RWPE1 (cell line): ENCODE measurements around the gene HOXD9.

Source experiments
- CTCF ChIA-PET: fragments of 350-600 bp; sonication (Branson Sonifier 250); formaldehyde crosslinking; extraction: SDS; loops from one replicate; lab custom pipeline; 2021; lab: Yijun Ruan, JAX
- POLR2A ChIA-PET: fragments of 400-600 bp; formaldehyde crosslinking; extraction: SDS; loops from one replicate; lab custom pipeline; 2020; ENCODE audit warnings: antibody characterized with exemption; ENCODE audit not compliant: low non-redundant PET; lab: Yijun Ruan, JAX
- DNase-seq: peaks from one replicate; pipeline ENCODE4 v3.0.0; 2012; ENCODE audit warnings: low spot score
- H3K27ac ChIP-seq: fragments of 450-650 bp; 2 replicates; pipeline ENCODE4 v1.5.1; 2017
- CTCF ChIP-seq: fragments of 450-650 bp; conservative IDR thresholded peaks from 2 replicates; pipeline ENCODE4 v1.5.1; 2017; ENCODE audit warnings: low read depth, mild to moderate bottlenecking

Gene HOXD9

GRCh38 chr2:176146645-176147044 is 24.1 kb downstream of the HOXD9 start:
- no peak overlapping the region for H3K27ac ChIP-seq
- no peak for TF ChIP-seq CTCF
- ChIA-PET POLR2A (no interaction called here), CTCF (interaction anchor here (1.0 to 1.4 kb wide), 3 partner anchors 308 to 492 kb away, joined by 3 to 5 read pairs (median 3); no protein-coding TSS in a partner anchor)
- DNase-seq = no peak

- ChIA-PET CTCF (interaction anchor here (0.6 to 1.4 kb wide), 4 partner anchors 9 to 491 kb away, joined by 3 to 5 read pairs (median 4); no protein-coding TSS in a partner anchor), POLR2A (no interaction called here)
- H3K27ac ChIP-seq = no peak overlapping the region
- no peak for DNase-seq
- TF ChIP-seq CTCF = no peak
Observed at GRCh38 chr2:176147210-176147799, 24.8 kb downstream of the HOXD9 start.

- POLR2A ChIA-PET = no interaction called here
- no peak for TF ChIP-seq CTCF
- H3K27ac ChIP-seq = no peak overlapping the region
- CTCF ChIA-PET = interaction anchor here (0.6 to 1.4 kb wide), 3 partner anchors 9 to 307 kb away, joined by 3 to 5 read pairs (median 3); no protein-coding TSS in a partner anchor
- no peak for DNase-seq
Observed at GRCh38 chr2:176147800-176148496, 25.4 kb downstream of the HOXD9 start.

- H3K27ac ChIP-seq = no peak overlapping the region
- POLR2A ChIA-PET = no interaction called here
- no peak for DNase-seq
- CTCF ChIA-PET = interaction anchor here (1.1 kb wide), 1 partner anchor 13 kb away, joined by 3 read pairs; no protein-coding TSS in a partner anchor
- TF ChIP-seq CTCF = no peak
Observed at GRCh38 chr2:176148751-176149421, 26.4 kb downstream of the HOXD9 start.

GRCh38 chr2:176149481-176149938 is 27.0 kb downstream of the HOXD9 start:
- H3K27ac ChIP-seq = no peak overlapping the region
- no peak for DNase-seq
- ChIA-PET CTCF (no interaction called here), POLR2A (no interaction called here)
- no peak for TF ChIP-seq CTCF

GRCh38 chr2:176149939-176150583 is 27.5 kb downstream of the HOXD9 start:
- ChIA-PET POLR2A (no interaction called here), CTCF (no interaction called here)
- no peak for TF ChIP-seq CTCF
- no peak for DNase-seq
- H3K27ac ChIP-seq = no peak overlapping the region
